Activated naive CD4-positive, alpha-beta T cell (primary cell): ENCODE data around the gene ARHGEF9.

Source experiments
- DNase-seq, 4 experiments: peaks; one replicate each; lab custom pipeline; 2025; lab: John Stamatoyannopoulos, UW

ARHGEF9 gene

DNA sequence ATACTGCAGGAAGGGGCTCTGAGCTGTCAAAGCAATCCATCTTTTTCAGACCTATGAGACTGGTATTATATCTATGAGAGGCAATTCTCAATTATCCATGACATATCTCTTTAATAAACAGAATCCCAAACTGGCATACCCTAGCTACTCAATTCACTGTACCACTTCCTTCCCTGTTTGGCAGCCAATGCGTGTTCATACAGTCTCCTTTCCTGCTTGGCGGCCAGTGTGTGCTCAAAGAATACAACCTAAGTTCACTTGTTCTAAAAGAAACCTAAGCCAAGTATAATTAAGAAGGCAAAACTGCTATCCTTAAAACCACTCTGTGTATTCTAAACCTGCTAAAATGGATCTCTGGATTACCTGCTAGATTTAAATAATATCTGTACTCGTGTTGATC lies 38.3 kb downstream of the ARHGEF9 start:
- DNase-seq, result no peak

DNA sequence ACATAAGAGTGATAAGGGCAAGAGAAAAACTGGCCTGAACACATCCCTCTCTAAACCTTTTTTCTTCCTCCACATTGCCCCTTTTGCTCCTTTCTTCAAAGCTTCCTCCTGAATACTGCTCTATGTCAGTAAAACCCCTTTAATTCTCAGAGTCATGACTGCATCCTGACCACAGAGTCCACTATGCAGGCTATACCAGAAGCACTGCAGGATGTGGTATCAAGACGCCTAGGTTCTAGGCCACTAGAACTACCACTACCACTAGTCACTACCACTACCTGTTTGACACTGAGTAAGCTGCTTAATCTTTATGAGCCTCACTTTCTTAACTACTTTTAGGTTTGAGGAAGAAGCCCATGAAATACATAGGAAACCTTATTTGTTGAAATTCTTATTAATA lies 38.7 kb downstream of the ARHGEF9 start:
- no peak for DNase-seq

DNA sequence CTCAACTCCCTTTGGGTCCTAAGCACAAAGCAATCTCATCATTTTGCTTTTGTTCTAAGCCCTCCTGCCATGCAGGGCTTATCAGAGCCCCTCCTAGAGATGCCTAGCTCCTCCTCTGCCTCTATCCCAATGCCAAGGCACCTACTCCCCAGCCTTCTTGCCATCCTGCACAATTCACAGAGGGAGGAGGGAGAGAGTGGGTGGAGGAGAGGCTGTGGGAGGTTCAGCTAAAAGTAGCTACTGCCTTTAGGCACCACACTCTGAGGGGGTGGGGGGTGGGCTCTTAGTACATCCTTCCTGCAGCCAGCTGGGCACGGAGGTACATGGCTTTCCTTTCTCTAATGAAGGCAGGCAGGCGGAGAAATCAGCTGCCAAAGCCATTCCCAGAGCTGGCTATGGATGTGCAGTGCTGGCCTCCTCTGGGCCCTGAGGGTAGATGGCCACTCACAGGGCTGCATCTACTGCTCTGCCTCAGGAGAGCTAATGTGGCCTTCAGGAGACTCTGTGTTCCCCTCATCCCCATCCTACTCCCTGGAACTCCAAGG lies 40.1 kb downstream of the ARHGEF9 start:
- no peak for DNase-seq

DNA sequence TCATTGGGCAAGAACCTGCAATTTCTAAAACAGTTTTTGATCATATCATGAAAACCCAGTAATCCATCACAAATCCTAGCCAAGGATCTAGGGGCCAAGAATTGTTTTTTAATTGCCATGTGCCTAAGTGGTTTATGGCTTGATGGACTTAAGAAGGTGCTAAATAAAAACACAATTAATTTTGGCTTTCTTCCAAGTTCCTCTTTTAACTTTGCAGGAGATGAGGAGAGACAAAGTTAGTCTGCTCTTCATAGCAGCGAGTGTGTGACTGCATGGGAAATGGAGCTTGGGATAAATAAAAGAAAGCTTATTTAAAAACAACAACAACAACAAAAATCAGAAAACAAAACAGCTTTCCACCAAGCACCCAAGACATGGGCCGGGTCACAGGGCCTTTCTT lies 41.4 kb downstream of the ARHGEF9 start:
- no peak for DNase-seq

DNA sequence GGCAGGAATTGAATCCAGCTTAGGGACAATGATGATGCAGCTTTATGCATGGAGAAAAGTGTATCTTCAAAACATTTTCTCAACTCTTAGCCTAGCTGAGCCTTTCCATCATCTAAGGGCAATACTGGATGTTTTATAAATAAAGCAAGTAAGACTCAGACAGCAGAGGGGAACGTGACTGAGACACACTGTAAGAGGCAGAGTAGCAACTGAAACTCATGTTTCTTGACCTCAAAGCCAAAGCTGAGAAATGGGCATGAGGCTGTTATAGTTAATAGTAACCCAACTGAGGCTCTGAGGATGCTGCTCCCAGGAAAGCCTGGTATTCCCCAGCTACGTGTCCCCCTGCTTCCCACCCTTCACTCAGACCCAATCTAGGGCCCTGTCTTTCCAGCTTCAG lies 44.6 kb downstream of the ARHGEF9 start:
- no peak for DNase-seq

DNA sequence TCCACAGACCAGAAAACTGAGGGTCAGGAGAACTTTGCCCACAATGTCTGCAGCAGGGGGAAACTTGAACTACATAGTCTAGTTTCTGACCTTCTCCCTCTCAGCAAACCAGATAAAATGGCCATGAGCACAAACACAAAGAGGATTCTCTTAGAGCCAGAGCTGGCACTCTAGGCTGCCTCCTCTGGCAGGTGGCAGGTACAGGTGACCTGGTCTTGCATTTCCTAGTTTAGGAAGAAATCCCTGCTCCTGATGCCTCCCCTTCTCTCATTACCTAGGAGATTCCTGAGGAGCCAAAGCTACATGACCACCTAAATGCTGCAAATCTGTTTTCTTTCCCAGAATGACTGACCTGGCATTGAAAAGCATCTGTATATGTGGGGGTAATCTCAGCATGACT lies 45.1 kb downstream of the ARHGEF9 start:
- no peak for DNase-seq

DNA sequence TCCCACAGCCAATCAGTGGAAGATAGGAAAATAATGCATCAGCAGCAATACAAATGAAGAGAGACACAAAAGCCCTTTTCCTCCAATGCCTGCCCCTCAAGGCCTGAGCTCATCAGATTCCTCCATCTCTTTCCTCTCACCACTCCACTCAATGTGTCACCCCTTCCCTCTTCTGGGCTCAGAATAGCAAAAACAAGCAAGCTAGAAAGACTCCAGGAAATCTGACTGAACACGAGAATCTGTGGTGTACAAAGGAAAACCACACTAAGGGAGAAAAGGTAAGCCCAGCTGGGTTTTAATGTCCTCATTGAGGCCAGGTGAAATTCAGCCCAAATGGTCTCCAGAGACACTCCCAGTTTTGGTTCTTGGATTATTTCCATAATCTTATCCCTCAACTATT lies 46.3 kb downstream of the ARHGEF9 start:
- DNase-seq, result no peak

DNA sequence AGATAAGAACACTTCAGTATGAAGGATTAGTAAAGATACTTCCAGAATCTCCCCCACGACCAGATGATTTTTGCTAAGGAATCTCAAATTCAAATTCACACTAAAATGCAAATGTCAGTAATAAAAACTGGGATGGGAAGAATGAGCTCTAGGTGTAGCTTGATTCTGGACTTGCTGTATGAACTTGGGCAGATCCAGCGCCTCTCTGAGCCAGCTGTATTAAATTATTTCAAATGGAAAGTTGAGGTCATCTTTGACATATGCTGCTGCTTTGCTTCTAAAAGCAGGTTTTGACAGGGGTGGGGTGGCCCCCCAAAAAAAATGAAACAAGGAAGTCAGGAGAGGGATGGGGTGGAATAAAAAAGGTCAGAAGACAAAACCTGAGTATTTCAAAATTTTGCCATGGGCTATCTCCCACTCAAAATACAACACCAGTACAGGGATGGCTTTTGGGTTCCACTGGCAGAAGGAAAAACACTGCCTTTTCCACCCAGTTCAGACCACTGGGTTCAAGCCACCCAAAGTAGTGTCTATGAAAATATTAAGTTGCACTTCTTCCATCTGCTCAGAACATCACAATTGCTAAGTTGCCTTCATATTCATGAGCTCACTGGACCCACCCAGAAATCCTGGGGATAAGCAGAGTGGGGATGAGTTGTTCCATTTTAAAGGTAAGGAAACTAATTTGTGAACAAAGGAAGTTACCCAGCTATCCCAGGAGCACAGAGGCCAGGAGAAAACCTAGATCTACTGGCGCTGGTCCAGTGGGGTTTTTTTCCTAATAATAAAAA lies 47.7 kb downstream of the ARHGEF9 start:
- DNase-seq, result no peak

DNA sequence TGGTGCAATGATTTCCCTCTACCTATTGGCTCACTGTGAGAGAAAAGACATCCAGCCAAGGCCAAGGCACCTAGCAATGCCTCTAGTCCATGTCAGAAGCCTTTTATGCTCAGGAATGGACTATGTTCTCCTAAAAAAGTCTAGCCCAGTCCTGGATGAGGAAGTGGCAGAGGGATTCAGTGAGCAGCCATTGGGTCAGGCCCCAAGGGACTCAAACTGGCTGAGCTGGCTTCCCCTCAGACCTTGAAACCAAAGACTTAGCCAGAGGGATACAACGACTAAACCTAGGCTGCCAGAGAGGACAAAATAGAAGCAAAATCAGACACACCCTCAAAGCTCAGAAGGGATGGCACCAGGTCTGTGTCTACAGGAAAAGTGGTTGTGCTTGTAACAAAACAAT lies 49.1 kb downstream of the ARHGEF9 start:
- DNase-seq, result no peak

DNA sequence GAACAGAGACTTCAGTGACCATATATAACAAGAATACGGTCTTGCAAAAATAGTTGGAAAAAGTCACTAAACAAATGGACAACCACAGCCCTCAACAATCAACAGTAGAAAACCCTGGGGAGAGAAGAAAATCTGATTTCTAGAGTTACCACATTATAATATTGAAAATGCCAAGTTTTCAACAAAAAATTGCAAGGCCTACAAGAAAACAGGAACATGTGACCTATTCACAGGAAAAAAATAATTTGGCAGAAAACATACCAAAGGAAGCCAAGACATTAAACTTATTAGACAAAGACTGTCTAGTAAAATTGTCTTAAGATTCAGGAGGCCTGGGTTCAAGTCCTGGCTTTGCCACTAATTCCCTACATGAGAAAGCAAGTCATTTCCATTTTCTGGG lies 64.7 kb downstream of the ARHGEF9 start:
- no peak for DNase-seq

DNA sequence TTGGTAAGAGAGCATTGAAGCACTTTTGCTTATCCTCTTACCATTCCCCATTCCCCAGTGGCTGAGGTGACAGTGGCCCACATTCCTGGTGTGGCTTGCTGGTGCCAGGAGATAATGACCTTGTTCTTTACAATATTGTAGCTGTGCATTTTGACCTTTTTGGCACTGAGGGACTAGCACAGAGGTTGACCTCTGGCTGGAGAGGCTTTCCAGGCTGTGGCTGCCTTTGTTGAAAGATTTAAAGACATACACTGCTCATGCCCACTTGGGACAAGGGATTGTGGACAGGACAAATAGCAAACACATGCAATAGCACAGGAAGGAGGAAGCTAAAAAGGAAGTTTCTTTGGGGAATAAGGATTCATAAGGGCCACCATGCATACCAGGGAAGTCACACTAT lies 65.4 kb downstream of the ARHGEF9 start:
- no peak for DNase-seq

DNA sequence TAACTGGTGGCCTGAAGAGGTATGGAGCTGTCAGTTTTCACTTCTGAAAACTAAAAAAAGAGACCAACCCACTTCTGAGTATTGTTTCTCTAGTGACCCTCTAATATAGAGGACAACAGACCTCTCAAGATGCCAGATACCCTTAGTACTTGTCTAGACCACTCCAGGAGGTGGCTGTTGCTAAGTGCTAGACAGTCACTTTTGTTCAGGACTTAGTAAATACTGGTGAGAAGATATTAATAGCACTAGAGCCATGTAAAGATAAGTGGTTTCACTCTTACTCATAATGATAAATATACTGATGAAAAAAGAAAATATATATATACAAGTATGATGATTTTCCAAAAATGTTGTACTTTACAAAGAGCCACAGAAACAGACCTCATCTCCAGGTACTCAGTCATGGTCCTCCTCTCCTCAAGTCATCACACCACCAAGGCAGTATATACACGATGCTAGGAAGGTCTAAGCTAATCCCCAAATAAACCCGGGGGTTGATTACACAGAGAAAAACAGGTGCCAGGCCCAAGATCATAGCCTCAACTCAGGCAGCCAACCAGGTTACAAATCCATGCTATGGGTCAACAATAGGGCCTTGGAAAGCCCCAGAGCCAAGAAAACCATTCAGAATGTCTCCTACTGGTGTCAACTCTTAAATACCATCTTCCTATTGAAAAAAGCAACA lies 66.9 kb downstream of the ARHGEF9 start:
- DNase-seq, result no peak

DNA sequence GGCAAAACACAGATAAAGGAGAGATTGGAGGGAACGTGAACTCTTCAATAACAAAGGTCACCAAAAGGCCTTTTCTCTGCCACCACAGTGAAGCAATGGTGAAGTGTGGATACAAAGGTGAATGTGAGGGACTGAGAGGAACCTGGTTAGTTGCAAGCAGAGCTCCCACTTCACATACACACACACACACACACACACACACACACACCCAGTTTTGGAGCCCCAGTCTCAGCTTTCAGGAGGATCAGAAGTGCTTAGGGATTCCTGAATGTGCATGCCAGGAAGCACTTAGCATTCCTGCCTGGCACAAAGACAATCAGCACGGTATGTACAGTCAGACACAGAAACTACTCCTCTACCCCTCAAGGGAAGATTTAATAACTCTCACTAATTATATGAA lies 71.5 kb downstream of the ARHGEF9 start:
- no peak for DNase-seq

DNA sequence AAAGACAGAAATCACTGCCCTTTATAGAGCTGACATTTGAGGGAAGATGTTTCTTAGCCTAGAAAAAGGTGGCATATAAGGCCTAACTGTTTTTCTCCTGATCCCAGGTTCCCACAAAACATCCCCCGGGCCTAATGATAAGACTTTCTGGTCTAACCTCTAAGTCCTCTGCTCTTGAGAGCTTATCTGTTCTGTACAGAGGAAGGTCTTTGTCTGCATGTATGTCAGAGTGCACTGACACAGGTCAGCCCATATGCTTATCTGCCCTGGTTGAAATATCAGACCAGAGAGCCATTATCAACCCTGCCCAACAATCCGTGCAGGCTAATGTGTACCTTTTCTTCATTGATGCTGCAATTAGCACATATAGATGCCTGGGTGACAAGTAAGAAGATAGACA lies 76.2 kb downstream of the ARHGEF9 start:
- DNase-seq, result no peak

DNA sequence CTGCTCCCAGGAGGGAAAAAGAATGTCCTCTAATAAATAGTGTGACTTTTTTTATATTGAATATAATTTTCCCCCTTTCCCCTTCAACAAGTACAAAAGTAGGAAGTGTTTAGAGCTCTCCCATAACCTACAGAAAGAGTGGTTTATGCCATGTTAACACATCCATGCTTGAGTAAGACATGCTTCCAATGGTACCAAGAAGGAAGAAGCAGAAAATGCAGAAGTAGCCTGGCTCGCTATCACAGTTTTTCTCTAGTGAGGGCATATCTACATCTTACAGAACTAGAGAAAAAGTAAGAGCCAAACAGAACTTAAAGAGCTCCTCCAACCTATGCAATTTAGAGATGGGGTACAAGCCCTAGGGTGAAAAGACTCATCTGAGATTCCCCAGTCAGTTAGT lies 82.5 kb downstream of the ARHGEF9 start:
- no peak for DNase-seq

DNA sequence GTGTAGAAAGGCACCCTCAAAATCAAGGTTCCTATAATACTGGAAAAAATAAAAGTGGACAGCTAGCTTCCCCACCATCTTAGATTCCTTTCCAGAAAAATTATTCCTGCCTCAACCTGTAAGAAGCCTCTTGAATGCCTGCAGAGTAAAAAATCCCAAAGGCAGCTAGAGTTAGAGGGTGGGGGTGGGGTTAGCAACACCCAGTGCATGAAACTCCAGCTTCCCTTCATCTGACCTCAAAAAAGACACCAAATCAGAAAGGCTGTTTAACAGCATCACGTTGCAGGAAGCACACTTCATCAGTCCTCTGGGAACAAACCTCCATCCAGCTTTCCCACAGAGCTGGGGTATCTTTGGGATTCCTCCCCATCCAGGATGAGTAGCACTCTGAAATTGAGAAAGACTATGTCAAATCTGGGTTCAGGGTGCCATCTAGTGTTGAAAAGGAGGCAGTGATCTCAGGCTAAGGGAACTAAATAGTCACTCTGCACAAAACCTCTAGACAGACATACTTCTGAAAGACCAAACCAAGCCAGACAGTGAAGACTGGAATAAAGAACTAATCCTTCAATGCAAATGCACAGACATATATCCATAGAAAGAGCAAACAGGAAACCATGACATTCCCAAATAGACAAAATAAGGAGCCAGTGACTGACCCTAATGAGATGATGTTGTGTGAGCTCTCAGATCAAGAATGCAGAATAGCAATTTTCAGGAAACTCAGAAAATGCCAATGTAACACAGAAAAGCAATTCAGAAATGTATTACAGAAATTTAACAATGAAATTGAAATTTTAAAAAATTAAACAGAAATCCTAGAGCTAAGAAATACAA lies 97.9 kb downstream of the ARHGEF9 start:
- no peak for DNase-seq

DNA sequence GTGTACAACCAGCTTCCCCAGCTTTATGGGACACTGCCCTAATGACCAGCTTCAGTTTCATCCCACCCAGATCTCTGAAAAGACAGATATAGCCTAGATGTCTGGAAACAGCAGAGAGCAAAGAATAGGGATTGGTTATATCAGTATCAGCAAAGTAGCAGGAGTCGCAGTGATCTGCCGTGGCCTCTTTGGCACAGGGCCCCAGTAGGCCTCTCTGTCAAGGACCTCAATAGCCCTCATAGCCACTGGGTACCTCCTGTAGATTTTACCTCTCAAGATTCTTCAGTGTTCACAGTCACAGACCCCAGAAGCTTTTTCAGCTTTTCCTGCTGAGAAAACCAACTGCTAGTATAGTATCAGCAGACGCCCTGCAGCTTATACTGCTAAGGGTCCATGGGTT lies 104.6 kb downstream of the ARHGEF9 start:
- no peak for DNase-seq

DNA sequence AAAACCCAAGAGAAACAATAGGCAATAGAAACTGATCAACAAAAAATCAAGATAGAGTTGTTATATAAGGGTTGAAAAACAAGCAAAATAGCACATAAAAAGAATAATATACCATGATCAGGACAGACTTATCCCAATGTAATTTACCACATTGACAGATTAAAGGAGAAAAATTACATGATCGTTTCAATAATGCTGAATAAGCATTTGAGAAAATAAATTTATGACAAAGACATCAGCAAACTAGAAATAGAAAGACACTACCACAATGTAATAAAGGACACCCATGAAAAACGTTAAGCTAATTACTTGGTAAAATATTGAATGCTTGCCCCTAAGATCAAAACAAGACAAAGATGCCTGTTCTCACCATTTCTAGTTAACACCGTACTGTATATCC lies 105.6 kb downstream of the ARHGEF9 start:
- DNase-seq, result no peak

DNA sequence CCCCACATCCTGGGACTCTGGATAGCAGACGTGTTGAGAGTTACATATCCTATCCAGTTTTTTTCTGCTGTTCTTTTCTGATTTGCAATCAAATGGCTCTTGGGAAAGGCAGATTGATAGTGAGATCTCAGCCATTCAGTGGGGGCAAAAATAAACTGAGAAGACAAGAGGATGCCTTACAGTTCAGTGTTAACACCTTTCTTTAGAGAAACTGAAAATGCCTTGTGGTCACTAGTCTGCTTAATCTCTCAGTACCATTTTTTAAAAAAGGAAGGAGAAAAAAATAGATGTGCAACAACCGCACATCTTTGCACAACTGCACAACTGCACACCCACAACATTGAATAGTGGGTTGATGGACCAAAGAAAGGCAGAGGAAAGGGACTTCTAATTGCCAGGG lies 109.3 kb downstream of the ARHGEF9 start:
- DNase-seq, result no peak

DNA sequence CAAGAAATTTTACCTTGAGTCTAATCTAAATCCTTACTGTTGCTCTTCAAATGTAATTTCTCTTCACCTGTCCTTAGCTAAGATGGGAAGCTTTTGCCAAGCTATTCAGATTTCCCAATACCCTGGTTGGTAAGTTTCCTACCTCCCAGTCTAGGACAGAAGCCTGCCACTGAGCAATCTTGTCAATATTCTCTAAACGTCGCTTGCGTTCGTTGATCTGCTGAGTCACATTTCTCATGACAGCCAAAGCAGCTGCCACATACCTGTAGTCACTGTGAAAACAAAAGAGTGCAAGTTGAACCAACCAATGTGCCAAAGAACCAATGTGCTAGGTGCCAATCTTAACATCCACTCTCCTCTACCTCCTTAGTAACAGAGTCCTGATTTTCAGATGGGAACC lies 111.1 kb downstream of the ARHGEF9 start:
- DNase-seq, result no peak

DNA sequence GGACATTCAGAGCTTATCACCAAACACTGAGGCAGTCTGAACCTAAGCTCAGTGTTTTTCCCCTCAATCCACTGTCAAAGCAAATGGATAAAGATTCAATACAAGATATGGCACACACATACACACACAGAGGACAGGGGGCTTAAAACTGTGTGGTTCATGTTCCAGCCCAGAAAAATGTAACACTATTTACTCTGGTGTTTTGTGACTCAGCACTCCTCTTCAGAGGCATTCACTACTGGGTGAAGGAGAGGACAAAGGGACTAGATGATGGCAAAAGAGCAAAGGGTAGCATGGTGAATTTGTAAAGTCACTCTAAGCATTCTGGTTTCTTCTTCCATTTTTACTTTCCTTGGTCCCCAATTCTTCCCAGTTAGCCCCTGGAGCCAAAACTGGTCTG lies 120.3 kb downstream of the ARHGEF9 start:
- DNase-seq, result no peak

DNA sequence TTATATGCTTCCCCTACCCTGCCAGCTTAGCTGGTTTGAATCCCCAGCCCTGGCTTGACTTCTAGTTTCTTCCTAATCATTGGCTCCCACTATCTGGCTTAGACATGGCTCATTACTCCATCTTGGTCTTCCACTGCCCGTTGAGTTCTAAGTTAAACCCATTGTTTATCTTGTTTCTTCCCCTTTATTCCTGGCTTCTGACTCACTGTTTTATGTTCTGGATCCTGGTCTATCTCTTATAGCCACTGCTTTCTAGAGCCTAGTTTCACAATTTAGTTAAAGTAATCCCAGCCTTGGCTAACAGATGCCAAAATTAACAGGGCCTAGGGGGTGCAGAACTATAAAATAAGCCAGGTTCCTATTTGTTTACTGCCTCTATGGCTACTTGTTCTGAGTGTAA lies 120.9 kb downstream of the ARHGEF9 start:
- no peak for DNase-seq

DNA sequence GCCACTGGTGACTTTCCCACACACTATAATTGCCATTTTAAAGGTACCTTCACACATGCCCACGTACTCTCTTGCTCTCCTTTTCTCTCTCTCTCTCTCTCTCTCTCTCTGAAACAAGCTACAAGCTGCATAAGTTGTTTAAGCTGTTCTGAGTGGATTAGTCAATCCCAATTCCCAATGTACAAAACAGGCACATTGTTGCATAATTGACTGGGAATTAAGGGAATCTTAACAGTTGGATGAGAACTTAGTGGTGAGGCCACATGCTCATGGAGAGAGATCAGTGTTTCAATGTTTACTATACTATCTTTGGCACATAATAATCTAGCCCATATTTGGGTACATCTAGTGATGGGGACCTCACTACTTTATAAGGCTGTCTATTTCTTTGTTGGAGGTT lies 123.3 kb downstream of the ARHGEF9 start:
- no peak for DNase-seq
